Measurements from ENCODE around the gene EEF1A2.

DNA sequence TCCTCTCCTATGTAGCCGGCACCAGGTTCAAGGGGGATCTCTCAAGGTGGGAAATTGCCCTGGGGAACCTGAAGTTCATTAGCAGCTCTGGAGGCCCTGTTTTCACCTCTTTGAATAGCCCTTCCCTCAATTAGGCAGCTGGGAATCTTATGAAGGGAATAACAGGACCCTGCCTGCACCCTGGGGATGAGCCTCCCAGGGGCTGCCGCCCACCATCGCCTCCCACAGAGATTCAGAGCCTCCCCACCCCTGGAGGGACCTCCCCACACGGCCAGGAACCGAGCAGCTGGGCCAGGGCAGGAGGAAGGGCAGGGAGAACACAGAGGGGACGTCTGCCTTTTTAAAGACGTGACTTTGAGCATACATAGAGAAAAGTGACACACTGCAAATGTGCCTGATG is 4.6 kb upstream of the EEF1A2 start:
- TF ChIP-seq, protein P1, sequence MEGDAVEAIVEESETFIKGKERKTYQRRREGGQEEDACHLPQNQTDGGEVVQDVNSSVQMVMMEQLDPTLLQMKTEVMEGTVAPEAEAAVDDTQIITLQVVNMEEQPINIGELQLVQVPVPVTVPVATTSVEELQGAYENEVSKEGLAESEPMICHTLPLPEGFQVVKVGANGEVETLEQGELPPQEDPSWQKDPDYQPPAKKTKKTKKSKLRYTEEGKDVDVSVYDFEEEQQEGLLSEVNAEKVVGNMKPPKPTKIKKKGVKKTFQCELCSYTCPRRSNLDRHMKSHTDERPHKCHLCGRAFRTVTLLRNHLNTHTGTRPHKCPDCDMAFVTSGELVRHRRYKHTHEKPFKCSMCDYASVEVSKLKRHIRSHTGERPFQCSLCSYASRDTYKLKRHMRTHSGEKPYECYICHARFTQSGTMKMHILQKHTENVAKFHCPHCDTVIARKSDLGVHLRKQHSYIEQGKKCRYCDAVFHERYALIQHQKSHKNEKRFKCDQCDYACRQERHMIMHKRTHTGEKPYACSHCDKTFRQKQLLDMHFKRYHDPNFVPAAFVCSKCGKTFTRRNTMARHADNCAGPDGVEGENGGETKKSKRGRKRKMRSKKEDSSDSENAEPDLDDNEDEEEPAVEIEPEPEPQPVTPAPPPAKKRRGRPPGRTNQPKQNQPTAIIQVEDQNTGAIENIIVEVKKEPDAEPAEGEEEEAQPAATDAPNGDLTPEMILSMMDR (IDR thresholded peaks at IDR 0.05): no peak
- TF ChIP-seq TEAD4 (CRISPR knock-in tag; IDR thresholded peaks at IDR 0.05) (no peak), TP53 (CRISPR knock-in tag; IDR thresholded peaks at IDR 0.05) (no peak), MYBL2 (CRISPR knock-in tag; IDR thresholded peaks at IDR 0.05) (no peak), FOXK1 (CRISPR knock-in tag; IDR thresholded peaks at IDR 0.05) (no peak), GTF2I (CRISPR knock-in tag; conservative IDR thresholded peaks at IDR 0.05) (no peak), GABPB1 (CRISPR knock-in tag; IDR thresholded peaks at IDR 0.05) (no peak), CREM (CRISPR knock-in tag; IDR thresholded peaks at IDR 0.05) (no peak)
- TF ChIP-seq, protein P2, sequence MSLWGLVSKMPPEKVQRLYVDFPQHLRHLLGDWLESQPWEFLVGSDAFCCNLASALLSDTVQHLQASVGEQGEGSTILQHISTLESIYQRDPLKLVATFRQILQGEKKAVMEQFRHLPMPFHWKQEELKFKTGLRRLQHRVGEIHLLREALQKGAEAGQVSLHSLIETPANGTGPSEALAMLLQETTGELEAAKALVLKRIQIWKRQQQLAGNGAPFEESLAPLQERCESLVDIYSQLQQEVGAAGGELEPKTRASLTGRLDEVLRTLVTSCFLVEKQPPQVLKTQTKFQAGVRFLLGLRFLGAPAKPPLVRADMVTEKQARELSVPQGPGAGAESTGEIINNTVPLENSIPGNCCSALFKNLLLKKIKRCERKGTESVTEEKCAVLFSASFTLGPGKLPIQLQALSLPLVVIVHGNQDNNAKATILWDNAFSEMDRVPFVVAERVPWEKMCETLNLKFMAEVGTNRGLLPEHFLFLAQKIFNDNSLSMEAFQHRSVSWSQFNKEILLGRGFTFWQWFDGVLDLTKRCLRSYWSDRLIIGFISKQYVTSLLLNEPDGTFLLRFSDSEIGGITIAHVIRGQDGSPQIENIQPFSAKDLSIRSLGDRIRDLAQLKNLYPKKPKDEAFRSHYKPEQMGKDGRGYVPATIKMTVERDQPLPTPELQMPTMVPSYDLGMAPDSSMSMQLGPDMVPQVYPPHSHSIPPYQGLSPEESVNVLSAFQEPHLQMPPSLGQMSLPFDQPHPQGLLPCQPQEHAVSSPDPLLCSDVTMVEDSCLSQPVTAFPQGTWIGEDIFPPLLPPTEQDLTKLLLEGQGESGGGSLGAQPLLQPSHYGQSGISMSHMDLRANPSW (CRISPR knock-in tag; conservative IDR thresholded peaks at IDR 0.05; ENCODE audit: low read depth): no peak
- TF ChIP-seq, protein P3, sequence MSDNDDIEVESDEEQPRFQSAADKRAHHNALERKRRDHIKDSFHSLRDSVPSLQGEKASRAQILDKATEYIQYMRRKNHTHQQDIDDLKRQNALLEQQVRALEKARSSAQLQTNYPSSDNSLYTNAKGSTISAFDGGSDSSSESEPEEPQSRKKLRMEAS (CRISPR knock-in tag; IDR thresholded peaks at IDR 0.05): no peak
- TF ChIP-seq, protein P4, sequence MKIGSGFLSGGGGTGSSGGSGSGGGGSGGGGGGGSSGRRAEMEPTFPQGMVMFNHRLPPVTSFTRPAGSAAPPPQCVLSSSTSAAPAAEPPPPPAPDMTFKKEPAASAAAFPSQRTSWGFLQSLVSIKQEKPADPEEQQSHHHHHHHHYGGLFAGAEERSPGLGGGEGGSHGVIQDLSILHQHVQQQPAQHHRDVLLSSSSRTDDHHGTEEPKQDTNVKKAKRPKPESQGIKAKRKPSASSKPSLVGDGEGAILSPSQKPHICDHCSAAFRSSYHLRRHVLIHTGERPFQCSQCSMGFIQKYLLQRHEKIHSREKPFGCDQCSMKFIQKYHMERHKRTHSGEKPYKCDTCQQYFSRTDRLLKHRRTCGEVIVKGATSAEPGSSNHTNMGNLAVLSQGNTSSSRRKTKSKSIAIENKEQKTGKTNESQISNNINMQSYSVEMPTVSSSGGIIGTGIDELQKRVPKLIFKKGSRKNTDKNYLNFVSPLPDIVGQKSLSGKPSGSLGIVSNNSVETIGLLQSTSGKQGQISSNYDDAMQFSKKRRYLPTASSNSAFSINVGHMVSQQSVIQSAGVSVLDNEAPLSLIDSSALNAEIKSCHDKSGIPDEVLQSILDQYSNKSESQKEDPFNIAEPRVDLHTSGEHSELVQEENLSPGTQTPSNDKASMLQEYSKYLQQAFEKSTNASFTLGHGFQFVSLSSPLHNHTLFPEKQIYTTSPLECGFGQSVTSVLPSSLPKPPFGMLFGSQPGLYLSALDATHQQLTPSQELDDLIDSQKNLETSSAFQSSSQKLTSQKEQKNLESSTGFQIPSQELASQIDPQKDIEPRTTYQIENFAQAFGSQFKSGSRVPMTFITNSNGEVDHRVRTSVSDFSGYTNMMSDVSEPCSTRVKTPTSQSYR (CRISPR knock-in tag; IDR thresholded peaks at IDR 0.05): no peak
- TF ChIP-seq, protein P5, sequence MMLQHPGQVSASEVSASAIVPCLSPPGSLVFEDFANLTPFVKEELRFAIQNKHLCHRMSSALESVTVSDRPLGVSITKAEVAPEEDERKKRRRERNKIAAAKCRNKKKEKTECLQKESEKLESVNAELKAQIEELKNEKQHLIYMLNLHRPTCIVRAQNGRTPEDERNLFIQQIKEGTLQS (CRISPR knock-in tag; conservative IDR thresholded peaks at IDR 0.05): no peak
- TF ChIP-seq, protein P6, sequence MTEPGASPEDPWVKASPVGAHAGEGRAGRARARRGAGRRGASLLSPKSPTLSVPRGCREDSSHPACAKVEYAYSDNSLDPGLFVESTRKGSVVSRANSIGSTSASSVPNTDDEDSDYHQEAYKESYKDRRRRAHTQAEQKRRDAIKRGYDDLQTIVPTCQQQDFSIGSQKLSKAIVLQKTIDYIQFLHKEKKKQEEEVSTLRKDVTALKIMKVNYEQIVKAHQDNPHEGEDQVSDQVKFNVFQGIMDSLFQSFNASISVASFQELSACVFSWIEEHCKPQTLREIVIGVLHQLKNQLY (CRISPR knock-in tag; IDR thresholded peaks at IDR 0.05): no peak
- TF ChIP-seq, protein P7, sequence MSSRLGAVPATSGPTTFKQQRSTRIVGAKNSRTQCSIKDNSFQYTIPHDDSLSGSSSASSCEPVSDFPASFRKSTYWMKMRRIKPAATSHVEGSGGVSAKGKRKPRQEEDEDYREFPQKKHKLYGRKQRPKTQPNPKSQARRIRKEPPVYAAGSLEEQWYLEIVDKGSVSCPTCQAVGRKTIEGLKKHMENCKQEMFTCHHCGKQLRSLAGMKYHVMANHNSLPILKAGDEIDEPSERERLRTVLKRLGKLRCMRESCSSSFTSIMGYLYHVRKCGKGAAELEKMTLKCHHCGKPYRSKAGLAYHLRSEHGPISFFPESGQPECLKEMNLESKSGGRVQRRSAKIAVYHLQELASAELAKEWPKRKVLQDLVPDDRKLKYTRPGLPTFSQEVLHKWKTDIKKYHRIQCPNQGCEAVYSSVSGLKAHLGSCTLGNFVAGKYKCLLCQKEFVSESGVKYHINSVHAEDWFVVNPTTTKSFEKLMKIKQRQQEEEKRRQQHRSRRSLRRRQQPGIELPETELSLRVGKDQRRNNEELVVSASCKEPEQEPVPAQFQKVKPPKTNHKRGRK (CRISPR knock-in tag; IDR thresholded peaks at IDR 0.05; ENCODE audit: borderline replicate concordance): no peak

Measured in WTC11 (cell line).